HL-60/S4 treated with phorbol 12-myristate 13-acetate at 8.2 ng/mL for 4 days and 3 days (cell line): Measurements from ENCODE around the gene HRH2.
"Not testable (repeated sequence)": the region's sequence is repeated elsewhere in the genome, so short reads cannot be mapped to it uniquely, and the experiment has no call there.

Source experiments
- in situ Hi-C: fragments of 300-500 bp; cut with MboI; formaldehyde crosslinking; loops from 2 replicates; pipeline ENCODE4 v1.15.0; 2022; ENCODE audit warnings: low sequenced_read_pairs

The HRH2 gene

DNA sequence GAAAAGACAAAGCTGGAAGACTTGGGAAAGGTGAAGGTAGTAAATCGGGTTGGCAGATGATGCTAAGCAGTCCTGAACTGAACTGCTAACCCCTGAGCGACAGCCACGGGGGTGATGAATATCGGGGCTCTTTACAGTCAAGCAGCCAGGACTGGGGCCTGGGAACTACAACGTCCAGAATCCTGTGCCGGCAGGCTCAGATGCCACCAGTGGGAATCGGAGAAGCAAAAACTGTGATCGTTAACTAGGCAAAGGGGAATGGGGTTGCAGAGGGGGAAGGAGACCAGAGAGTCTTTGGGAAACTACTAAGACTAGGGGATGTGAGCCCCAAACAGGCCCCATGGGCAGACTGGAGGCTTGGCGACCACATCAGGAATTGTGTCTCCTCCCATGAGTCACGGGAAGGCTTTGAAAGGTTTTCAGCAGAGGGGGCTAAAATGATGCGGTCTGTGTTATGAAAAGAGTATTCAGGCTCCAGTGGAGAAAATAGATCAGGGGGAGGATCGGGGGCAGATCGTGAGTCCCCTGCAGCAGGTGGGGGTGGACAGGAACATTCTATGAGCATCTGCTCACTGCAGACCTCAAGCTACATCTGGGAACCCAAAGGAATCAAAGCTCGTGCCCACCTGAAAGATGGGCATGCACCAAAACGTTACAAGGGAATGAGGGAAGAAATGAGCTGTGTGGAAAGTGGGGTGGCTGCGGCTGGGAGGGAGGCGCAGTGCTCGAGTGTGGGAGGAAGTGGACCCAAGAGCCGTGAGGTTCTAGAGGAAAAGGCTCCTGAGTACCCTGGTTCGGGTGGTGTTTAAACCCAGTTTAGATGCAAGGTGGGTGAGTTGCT is 53.8 kb downstream of the HRH2 start:
- in situ Hi-C loops: loop anchor here (5.0 kb wide), 1 partner anchor 179 kb away; no protein-coding TSS in a partner anchor

DNA sequence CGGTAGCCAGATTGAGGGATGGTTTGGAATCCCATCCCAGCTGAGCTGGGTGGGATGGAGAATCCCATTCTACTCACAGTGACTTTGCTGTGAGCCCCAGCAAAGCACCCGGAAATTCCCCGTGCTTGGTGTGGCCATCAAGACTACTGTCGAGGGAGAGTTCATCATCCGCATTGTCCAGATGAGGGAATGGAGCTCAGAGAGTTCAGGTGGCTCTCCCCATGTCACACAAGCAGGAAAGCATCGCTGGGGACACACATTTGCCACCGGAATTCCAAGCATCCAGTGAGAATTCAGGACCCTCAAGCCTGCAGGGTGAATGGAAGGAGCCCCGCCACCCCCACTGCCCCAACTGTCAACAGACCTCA is 54.4 kb downstream of the HRH2 start:
- in situ Hi-C loops: loop anchor here (5.0 kb wide), 1 partner anchor 180 kb away; no protein-coding TSS in a partner anchor

DNA sequence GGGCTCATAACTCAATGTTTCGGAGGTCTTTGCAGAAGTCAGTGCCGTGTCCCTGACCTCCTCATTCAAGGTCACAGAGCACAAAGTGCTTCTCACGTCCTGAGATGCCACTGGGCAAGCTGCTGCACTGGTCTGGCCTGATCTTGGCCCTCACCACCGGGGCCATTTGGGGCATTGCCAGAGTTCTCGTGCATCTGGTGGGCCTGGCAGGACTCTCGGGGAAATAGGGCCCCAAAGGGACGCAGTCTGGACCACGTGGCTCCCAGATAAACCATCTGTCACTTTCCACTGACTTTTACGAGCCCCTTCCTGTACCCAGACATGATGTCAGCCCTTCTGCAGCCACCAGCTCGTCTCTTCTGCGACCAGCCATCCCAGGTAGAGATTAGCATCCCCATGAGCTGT is 54.8 kb downstream of the HRH2 start:
- in situ Hi-C loops: loop anchor here (5.0 kb wide), 1 partner anchor 180 kb away; no protein-coding TSS in a partner anchor

DNA sequence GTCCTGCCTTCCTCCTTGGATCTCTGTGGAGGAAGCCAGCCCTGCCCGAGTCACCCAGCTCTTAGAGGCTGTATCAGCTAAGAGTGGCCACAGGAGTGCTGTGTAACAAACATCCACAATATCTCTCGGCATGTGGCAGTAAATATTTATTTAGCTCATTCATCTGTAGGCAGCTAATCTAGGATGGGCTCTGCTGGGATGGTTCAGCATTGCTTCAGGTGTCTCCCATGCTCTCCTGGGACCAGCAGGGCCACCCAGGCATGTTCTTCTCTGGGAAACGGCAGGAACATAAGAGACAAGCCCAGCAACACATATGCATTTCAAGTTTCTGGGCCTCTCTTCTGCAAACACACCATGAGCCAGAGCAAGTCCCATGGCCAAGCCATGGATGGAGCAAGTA is 56.1 kb downstream of the HRH2 start:
- in situ Hi-C loops: loop anchor here (5.0 kb wide), 1 partner anchor 182 kb away; no protein-coding TSS in a partner anchor

DNA sequence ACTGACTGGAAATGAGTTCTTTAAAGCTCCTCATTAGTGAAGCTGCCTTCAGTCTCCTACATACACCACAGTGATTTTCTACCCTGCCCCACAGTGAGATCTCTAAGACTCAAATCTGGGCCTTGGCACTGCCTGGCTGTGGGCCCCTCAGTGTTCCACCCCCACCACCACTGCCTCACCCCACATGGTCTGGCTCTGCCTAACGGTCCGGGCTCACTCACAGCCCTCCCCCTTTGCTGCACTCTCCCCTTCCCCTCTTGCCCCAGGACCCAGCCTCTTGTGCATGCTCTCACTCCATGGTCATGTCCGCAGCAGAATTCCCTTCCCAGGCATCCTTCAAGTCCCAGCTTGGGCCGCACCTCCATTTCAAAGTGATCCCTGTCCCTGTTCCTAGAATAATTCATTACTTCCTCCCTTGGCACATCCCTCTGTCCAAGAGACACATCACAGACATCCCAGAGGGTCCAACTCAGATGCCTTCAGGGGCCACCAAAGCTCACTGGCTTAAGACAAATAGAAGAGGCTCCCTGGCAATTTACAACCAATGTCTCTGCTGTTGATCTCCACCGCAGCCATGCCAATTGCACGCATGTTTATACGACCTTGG is 56.7 kb downstream of the HRH2 start:
- in situ Hi-C loops: loop anchor here (5.0 kb wide), 1 partner anchor 182 kb away; no protein-coding TSS in a partner anchor

DNA sequence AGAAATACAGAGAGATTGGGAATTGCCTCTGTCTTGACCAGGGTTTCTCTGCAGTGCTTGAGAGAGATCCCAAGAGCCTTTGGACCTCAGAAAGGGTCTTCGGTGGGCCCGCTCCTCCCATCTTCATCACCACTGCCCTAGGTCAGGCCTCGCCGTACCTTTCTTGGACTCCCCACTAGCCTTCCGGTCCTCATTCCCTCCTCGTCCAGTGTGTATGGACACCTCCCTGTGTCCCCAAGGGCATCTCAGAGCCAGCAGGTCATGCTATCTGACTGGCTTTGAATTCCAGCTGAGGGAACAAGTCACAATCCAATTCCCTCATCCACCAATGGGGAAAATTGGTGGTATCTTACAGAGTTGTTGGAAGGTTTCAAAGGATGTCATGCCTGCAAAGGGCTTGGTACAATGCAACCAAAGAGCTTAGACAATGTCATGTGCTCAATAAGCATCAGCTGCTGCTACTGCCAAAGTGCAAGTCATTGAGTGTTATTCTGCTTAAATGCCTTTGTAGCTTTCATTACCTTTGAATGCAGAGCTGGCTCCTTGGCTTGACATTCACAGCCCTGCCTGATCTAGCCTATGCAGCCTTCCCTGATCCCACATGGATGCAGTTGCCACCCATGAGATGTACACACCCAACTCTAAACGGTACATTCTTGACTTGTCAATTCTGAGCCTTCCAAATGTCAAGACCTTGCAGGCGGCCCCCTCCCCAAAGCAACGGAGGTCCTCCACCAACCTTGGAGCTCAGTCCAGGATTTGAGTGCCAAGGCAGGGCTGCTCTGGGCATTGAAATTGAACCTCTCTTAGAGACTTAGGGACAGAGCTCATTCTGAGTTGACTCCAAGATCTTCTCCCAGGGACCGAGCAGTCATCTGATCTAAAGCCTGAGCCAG is 58.0 kb downstream of the HRH2 start:
- in situ Hi-C loops: no loop called here

DNA sequence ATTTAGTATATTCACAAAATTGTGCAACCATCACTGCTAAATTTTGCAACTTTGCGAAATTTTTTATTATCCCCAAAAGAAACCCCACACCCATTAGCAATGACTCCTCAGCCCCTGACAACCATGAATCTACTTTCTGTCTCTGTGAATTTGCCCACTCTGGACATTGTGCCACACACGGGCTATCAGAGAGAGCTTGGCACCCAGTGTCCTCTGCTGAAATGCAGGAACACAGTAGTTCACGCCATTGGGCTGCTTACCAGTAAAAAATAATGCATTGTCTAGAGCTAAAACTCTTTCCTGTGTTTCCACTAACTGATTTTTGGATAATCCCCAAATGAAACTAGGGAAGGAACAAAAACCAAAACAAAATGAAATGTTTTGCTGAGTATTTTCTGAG is 60.0 kb downstream of the HRH2 start:
- in situ Hi-C loops: no loop called here

DNA sequence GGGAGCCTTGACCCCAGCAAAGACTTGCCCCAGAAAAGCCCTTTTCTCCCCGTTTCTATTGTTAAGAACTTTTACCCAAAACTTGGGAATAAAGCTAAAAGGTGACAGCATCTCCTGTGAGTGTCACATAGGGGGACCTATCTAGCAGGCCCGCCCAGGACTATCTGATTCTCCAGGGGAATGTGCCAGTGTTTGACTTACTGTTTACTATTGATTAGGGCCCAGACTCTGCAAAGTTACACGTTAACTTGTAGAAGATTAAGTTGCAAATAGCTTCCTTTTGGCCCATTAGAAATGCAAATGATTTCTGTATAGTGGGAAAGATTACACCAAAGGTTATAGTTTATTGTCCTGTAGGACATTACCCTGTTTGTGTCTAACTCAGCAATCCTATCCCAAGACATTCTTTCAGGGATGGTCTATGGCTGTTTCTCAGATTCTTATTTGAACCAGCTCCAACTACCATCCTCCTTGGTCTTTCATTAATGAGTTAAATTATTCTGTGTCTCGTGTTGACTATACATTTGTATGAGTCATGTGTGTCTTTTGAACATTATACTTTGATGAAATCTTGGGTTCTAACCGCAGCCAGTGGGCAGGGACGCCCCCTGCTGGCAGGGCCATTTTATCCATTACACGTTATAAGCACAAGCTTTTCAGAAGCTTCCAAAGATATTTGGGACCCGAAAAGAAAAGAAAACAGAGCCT is 60.7 kb downstream of the HRH2 start:
- in situ Hi-C loops: no loop called here

DNA sequence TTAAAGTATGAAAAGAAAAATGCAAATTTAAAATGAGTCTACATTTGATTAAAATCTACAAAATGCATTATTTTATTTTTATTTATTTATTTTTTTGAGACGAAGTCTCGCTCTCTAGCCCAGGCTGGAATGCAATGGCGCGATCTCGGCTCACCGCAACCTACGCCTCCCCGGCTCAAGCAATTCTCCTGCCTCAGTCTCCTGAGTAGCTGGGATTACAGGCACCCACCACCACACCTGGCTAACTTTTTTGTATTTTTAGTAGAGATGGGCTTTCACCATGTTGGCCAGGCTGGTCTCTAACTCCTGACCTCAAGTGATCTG is 61.2 kb downstream of the HRH2 start:
- in situ Hi-C loops: not testable (repeated sequence)

DNA sequence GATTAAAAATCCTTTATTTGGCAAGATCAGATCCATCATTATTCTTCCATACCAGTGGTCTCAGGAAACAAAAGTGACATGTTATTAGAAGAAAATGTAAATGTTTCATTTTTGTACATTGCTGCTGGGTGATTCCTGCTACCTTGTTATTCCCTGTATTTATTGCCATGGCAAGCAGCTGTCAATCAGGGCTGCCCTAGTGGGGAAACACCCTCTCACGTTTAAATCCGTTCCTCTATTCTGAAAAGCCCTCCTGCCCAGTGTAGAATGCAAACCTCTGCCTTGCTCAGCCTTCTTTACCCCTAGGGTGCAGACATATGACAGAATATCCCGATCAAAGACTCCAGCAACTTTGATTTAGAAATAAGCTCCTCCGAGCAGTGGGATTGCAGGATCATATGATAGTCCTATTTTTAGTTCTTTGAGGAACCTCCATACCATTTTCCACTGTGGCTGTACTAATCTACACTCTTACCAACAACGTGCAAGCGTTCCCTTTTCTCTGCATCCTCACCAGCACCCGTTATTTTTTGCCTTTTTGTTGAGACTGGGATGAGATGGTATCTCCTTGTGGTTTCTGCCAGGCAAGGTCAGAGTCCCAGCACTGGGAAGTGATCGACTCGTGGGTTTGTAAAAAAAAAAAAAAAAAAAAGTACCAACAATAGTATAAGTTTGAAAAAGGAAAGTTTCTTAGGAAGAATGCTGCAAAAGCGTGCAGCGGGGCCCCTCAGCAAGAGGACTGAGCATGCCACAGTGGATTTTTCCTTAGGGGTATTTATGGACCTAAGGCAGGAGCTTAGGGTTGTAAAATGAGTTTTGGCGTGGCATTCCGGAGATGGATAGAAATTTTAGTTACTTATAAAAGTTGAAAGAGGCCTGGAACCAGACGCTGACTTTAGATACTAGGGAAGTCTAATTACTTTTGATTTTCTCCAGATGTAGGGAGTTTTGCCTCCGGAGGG is 66.7 kb downstream of the HRH2 start:
- in situ Hi-C loops: no loop called here

DNA sequence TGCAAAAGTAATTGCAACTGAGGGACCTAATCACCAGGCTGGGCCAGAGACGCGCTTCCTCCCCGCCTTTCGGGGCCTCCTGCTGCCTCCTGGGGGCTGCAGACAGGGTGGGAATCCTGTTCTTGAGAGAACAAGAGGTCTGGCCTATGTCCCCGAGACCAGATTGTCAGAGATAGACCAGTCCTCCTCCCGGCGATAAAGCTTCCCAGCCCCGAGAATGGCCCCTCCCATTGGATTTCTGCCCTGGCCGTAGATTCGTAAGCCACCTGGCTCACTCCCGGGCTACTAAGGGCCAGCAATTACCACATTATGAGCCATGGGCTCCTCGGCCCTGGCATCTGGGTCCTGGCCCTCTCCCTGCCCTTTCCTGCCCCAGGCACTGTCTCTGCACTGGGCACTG is 70.4 kb downstream of the HRH2 start:
- in situ Hi-C loops: no loop called here

DNA sequence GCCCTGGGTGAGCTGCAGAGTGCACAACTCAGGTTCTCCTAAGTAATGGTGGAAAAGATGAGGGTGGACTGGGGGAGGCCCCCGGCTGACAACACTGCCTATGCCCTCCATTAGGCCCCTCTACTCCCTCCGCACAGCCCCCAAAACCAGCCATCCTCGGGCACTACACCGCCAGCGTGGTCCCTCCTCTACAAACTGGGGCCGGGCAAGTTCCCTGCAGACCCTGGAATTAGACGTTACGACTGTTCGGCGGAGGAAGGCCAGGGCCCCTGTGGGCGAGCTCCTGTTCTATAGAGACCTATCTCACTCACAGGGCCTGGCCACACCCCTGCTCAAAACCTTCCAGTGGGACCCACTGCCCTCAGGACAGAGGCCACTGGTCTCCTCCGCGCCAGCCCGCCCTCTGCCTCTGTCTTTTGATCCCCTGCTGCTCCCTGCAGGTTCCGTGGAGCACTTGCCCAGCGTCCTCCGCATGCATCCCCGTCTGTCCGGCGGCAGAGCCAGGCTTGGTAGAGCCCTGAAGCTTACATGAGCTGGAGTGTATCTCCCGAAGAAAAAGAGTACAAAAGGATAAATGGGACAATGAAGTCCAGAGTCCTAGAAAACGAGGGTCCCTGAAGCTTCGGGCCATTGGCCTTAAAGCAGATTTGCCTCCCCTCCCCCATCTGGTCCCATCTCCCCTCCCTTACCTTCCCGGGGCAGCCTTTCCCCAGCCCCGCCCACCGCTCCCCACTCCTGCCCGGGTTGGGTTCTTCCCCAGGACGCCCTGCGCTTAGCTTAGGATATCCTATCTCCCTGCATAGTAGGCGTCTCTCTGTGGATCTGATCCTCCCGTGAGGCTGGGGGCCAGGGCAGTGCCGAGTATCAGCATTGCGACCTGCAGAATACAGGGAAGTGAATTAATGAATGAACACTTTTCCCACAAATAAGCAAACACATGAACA is 71.3 kb downstream of the HRH2 start:
- in situ Hi-C loops: no loop called here

DNA sequence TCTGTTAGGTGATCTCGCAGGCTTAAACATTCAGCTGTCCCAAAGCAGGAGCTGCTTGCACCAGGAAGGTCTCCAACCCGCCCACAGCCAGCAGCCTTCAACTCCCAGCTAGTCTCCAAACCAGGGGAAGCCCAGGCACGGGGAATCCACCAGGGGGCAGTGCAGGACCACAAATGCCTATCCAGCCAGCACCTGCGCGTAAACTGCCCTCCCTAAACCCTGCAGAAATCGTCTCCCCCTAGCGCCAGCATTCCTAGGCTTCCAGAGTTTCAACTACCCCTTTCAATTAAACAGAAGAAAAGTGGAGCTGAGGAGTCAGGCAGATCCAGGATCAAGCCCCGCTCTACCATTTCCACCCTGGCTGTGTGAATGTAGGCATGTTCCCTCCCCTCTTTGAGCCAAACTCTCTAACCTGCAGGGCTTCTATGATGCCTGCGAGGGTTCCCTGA is 72.0 kb downstream of the HRH2 start:
- in situ Hi-C loops: no loop called here

DNA sequence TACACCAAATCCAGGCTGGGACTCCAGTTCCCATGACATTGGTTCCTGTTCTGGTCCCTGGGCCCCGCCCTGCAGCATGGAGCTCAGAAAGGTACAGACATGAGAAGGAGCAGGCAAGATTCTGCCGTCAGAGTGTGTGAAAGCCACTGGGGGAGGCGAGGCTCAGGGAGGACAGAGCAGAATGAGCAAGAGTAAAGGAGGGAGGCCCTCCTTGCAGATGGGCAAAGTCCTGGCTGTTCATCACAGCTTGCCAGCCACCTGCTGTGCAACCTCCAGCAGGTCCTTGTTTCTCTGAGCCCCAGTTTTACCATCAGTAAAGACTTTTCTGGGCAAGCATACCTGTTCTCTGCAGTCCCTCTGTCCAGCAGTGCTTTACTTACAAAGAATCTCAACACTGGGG is 73.3 kb downstream of the HRH2 start:
- in situ Hi-C loops: no loop called here

DNA sequence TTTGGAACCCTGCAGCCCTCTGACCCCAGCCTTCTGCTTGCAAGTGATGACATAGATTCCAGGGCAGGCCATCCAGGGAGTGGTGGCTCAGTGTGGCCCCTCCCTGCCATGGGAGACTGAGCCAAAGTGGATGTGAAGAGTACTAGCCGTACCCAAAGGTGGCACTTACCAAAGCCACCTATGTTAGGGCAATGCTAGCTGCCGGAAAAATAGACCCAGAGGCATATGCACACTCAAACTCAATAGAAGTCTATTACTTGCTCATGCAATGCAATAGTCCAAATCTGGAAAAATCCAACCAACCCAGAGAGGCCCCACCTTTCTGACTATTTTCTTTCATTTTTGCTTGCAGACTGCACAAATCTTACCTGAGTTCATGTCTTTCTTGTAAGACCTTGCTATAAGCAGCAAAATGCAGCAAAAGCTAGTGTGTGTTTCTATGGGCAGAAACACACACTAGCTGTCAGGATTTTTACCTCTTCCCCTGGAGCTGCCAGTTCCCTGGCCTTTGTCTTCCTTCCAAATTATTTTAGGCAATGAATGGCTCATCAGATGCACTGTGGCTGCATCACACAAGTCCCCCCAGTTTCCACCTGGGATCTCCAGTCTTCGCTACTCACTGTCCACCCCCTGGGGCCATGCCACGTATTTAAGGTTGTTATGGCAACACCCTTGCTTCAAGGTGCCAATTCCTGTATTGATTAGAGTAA is 74.0 kb downstream of the HRH2 start:
- in situ Hi-C loops: no loop called here

DNA sequence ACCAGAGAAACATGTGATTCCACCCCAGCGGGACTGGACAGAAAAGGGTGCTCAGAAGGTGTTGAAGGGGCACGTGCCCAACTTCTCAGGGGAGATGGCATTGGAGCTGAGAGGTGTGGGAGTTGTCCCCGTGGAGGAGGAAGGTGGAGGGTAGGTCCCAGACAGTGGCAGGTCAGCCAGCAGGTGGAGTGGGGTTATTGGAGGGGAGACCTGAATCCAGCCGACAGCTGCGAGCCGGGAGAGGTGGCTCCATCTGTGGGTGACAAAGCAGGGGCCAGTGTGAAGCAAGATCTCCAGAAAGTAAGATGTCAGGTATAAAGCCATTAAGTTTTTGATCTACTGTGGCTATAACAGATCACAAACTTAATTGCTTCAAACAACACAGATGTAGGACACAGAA is 75.1 kb downstream of the HRH2 start:
- in situ Hi-C loops: no loop called here

DNA sequence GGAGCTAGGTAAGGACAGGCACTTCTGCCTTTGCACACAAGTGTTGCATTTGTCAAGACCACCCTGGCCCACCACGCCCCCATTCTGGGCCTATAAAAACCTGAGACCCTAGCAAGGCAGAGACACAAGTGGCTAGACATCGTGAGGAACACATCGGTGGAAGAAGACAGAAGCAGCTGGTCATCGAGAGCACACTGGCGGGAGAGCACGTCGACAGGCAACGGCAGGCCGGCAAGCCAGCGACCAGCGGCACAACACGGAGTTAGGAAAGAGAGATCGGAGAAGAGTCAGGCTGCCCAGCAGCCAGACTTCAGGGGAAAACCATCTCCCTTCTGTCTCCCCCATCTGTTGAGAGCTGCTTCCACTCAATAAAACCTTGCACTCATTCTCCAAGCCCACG is 76.1 kb downstream of the HRH2 start:
- in situ Hi-C loops: no loop called here

DNA sequence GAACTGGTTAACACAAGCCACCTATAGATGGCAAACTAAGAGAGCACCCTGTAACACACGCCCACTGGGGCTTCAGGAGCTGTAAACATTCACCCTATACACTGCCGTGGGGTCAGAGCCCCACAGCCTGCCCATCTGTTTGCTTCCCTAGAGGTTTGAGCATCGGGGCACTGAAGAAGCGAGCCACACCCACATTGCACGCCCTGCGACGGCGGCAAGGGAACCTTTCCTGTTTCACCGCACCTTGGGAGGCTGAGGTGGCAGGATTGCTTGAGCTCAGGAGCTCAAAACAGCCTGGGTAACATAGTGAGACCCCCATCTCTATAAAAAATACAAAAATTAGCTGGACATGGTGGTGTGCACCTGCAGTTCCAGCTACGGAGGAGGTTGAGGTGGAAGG is 76.6 kb downstream of the HRH2 start:
- in situ Hi-C loops: no loop called here
